ENCODE data around the gene SACM1L.
"Not testable (repeated sequence)": the region's sequence is repeated elsewhere in the genome, so short reads cannot be mapped to it uniquely, and the experiment has no call there.

Gene SACM1L

DNA sequence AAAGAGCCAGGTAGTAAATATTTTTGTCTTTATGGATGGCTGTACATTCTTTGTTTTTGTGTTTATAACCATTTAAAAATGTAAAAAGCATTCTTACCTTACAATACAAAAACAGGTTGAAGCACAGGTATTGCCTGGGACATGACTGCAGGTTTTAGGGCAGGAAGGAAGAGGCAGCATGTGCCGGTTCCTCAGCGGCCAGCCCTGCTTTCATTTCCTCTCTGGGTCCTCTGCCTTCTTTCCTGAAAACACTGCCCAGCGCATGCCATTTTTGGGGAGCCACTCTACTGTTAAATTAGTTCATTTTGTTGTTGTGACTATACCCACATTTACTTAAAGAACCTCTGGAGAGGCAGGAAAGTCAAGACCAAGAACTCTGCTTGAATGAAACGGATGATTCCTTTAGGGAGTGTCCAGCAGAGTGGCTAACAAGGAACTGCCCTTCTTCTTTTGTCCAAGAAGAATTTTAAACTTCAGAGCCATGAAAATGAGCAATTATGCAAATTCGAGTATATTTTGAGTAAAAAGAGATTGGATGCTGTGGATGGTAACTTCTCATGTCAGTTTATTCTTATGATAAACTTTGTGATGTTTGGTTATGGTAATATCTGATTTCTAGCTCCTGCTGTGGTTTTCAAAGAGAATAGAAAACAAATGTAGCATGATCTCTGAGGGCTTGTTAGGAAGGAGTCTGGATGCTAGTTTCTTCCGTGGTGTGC, 52.7 kb downstream of the SACM1L start:
- no peak for TF ChIP-seq CTCF (IDR thresholded peaks at IDR 0.05; ENCODE audit: borderline replicate concordance, insufficient read depth, low read depth, low read length)
- H3K4me3 ChIP-seq (ENCODE audit: low read depth, low read length): no peak overlapping the region

DNA sequence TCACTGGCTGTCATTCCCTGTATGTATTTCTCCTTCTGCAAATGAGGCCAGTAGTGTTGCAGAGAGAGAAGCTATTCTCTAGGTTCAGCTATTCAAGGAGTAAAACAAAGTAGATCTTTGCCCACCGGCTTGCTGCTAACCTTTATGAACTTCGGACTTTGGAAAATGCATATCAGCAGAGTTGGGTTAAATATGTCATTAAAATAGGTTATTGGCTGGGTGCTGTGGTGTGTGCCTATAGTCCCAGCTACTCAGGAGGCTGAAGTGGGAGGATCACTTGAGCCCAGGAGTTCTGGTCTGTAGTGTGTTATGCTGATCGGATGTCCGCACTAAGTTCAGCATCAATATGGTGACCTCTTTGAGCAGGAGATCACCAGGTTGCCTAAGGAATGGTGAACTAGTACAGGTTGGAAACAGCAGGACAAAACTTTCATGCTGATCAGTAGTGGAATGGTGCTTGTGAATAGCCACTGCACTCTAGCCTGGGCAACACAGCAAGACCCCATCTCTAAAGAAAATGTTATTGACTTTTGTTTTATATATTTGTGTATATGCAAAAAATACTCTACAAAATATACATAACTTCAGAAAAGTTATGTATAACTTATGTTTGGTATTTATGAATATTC, 53.4 kb downstream of the SACM1L start:
- no peak overlapping the region for H3K4me3 ChIP-seq (ENCODE audit: low read depth, low read length)
- no peak for TF ChIP-seq CTCF (IDR thresholded peaks at IDR 0.05; ENCODE audit: borderline replicate concordance, insufficient read depth, low read depth, low read length)

DNA sequence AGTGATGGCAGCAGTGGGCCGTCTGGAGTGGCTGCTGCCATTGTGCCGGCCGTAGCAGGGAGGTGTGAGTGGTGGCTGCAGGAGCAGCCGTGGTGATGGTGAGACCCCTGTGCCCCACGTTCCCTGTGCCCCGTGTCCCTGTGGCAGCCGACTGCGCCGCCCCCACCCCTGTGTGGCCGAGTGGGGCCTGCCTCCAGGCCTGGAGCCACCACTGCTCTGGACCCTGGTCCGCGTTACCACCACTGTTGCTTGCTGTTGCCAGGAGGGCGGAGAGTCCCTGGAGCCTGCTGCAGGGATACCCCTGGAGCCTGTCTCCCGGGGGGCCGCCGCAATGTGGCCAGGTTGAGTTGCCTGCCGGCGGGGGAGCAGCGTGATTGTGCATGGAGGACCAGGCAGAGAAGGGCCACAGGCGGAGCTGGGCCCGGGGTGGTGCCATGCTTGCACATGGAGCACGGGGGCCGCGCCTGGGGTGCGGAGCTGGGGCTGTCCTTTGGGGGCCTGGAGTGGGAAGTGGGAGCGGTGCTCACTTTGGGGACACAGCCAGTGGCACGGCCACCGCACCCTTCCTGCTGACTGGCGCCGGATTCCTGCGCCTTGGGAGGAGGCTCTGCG, 57.1 kb downstream of the SACM1L start:
- no peak for TF ChIP-seq CTCF (IDR thresholded peaks at IDR 0.05; ENCODE audit: borderline replicate concordance, insufficient read depth, low read depth, low read length)
- no peak overlapping the region for H3K4me3 ChIP-seq (ENCODE audit: low read depth, low read length)

DNA sequence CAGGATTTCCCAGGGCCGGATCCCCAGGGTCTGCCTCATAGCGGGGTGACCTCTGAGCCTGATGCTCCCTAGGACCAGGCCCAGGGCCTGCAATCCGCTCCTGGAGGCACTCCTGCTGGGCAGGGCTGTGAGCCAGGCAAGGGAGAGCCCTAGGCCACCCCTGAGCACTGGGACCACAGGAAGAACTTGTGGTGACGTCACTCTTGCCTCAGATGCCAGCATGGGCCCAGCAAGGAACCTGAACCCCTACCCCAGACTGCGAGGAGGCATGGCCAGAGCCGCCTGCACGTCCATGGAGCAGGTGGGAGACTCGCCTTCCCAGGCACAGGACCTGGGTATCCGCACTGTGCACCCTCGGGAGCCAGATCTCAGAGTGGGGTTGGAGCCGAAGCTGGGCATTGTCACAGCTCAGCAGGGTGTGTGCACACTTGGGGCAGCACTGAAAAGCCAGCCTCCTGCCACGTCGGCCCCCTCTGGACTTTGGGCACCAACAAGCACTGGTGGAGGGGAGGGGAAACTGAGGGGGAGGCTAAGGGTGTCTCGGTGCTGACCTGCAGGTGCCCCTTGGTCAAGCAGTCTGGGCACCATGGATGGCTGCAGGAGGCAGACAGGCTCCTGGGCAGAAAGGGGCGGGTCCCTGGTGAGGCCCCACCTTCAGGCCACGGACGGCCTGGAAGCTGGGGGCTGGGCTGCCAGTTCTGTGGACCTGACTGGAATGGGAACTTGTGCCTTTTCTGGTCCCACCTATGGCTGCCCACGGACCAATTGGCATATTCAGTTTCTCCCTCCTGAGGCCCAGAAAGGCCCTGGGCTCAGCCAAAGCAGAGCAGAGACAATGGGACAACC, 57.8 kb downstream of the SACM1L start:
- TF ChIP-seq CTCF (IDR thresholded peaks at IDR 0.05; ENCODE audit: borderline replicate concordance, insufficient read depth, low read depth, low read length): no peak
- no peak overlapping the region for H3K4me3 ChIP-seq (ENCODE audit: low read depth, low read length)

- no peak for TF ChIP-seq CTCF (IDR thresholded peaks at IDR 0.05; ENCODE audit: borderline replicate concordance, insufficient read depth, low read depth, low read length)
- no peak overlapping the region for H3K4me3 ChIP-seq (ENCODE audit: low read depth, low read length)
Measured at GRCh38 chr3:45748068-45748467, 58.9 kb downstream of the SACM1L start.

GRCh38 chr3:45749036-45749600, 59.9 kb downstream of the SACM1L start:
- not testable (repeated sequence) for H3K4me3 ChIP-seq (ENCODE audit: low read depth, low read length)

GRCh38 chr3:45749880-45750279, 60.7 kb downstream of the SACM1L start:
- no peak for TF ChIP-seq CTCF (IDR thresholded peaks at IDR 0.05; ENCODE audit: borderline replicate concordance, insufficient read depth, low read depth, low read length)
- no peak overlapping the region for H3K4me3 ChIP-seq (ENCODE audit: low read depth, low read length)
